Measurements from ENCODE around the gene ZIM2.

Gene ZIM2

GRCh38 chr19:56806639-56807038 lies 33.9 kb downstream of the ZIM2 start:
- no peak for DNase-seq

DNA sequence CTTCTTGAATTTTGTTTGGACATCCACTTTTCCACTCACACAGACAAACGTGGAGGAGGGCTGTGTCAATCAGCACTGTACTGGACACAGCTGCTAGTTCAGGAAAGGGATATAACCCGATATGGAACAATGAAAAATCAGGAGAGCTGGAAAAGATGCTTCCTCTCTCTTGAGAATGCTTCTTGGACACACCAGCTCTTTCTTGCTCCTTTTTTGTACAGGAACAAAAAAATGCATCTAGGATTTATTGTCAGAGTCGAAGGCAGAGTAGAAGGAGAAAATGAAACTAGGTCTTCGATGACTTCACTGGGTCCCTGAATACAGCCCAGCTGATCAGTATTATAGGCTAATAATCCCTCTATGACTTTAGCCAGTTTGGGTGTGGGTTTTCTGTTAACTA lies 62.2 kb downstream of the ZIM2 start:
- DNase-seq: no peak

GRCh38 chr19:56769650-56770049 lies 70.9 kb downstream of the ZIM2 start:
- no peak for DNase-seq

GRCh38 chr19:56765137-56765536 lies 75.4 kb downstream of the ZIM2 start:
- no peak for DNase-seq

DNA sequence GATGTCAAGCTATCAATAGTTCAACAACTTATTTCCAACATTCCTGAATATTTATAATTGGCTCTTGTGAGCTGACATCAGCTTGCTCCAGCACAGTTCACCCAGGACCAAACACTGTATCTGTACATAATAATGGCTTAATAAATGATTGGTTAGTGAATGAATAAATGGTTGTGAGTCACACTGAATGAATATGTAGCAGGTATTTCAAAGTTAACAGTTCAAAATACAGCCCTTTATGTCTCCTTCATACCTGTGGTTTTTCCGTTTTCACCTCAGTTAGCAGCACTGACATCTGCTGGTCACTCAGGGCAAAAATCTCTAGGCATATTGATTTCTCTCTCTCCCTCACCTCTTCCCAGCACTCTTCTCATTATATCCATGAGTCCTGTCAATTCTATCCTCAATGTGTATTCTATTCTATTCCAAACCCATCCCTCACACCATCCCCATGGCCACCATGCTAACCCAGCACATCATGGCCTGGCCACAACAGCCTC lies 76.3 kb downstream of the ZIM2 start:
- DNase-seq: no peak

GRCh38 chr19:56760842-56761241 lies 79.7 kb downstream of the ZIM2 start:
- no peak for DNase-seq

DNA sequence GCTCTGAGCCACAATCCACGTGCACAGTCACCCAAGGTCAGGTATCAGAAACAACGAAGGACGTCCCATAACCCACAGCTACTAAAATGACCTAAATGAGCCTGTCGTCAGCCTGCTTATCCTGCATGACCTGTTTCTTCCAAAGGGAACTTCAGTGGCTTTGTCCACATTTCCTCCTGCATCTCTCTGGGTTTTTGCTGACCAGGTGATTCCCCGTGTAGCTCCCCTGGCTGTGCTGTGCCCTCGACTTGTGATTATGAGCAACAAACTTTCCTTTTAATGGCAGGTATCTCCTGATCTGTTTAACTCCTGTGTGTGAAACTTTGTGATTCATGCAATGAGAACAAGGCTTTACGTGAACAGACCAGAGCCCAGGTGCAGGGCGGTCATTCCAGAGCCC lies 81.0 kb downstream of the ZIM2 start:
- no peak for DNase-seq

- DNase-seq: no peak
Measured at GRCh38 chr19:56751078-56751489, 89.4 kb downstream of the ZIM2 start.

DNA sequence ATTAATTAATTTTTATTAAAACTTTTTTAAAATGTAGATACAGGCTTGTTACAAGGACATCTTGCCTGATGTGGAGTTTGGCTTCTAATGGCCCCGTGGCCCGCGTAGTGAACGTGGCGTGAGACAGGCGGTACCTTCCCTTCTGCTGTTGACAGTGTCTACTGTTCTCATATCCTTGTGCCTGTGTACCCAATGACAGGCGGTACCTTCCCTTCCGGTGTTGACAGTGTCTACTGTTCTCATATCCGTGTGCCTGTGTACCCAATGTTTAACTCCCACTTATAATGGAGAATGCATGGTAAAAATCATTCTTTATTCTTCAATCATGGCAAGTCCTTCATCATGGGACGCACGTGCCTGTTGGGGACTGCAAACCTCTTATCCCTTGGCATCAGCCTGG lies 89.9 kb downstream of the ZIM2 start:
- no peak for DNase-seq

GRCh38 chr19:56748378-56748777 lies 92.1 kb downstream of the ZIM2 start:
- no peak for DNase-seq

- DNase-seq: no peak
Measured at GRCh38 chr19:56746367-56746766, 94.2 kb downstream of the ZIM2 start.

DNA sequence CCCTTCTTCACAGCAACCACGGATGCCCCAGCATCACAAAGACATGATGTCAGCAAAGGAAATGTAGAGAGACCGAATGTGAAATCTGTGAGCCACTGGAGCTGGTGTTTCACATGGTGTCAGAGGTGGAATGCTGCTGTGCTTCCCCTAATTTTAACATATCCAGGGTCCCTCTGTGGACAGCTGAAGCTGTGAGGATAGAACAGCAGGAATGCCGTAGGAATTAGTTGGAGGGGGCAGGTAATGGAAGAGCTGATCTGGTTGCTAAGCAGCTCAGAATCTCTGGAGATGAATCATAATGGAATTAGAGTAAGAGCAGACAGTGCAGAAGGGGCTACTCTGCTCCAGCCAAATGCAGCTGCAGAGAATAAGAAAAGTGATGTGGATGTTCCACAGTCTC lies 100.0 kb downstream of the ZIM2 start:
- no peak for DNase-seq

- no peak for DNase-seq
Measured at GRCh38 chr19:56736571-56736970, 104.0 kb downstream of the ZIM2 start.

- no peak for DNase-seq
Measured at GRCh38 chr19:56732976-56733375, 107.5 kb downstream of the ZIM2 start.

- DNase-seq: no peak
Measured at GRCh38 chr19:56727677-56728076, 112.8 kb downstream of the ZIM2 start.

DNA sequence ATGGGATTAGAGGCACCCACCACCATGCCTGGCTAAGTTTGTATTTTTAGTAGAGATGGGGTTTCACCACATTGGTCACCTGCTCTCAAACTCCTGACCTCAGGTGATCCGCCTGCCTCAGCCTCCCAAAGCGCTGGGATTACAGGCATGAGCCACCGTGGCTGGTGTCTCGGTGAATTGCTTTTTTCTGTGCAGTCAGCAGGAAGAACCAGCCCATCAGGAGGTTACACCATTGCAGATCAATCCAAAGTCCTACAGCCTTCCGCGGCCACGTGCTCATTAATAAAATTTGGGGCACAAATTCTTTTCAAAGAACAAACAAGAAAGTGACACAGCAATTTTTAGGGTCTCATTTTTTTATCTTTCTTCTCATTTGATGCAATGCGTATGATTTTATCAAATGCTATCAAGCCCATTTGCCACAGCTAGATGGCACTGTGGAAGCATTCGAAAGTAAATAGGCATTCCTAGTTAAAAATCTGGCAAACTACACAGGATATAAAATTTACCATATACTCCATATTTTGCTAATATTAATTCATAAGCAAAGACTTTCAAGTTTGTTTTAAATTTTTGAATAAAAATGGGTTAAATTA lies 114.6 kb downstream of the ZIM2 start:
- DNase-seq: no peak

Data from CD4-positive, alpha-beta T cell treated with Interleukin-17A for 4 hours (primary cell).